Left cardiac atrium (tissue), 4 donors: Measurements from ENCODE around the gene GFOD2. TPM values are rescaled to one million over a fixed set of nuclear protein-coding genes. Genes with fewer than 3 reads are reported as not detected.

ENCODE experiments used
- ATAC-seq, 2 donors: fragments of 200-7000 bp; cut with Tn5 transposase; one replicate each; pipeline ENCODE4 v1.9.1; 2020; ENCODE audit warnings: mild to moderate bottlenecking in 2 of 2, moderate library complexity in 2 of 2
- DNase-seq: peaks from one replicate; pipeline ENCODE4 v3.0.0-alpha.2; 2020
- intact Hi-C, 2 donors: fragments of 100-400 bp; cut with DNase I; formaldehyde crosslinking; loops; one replicate each; pipeline versions ENCODE4 v1.14.1 to v1.15.1; 2022 to 2023
- total RNA-seq, 2 donors: library from RNA; stranded (reverse); fragmentation: NEBNext Ultra II Directional; extraction: Animal tissue kit (Norgen Biotek cat#: 25700); gene quantifications; one replicate each; pipeline ENCODE4 v1.2.1, GENCODE V29; 2021
- donor health status: DM: no; HTN: yes; CAD: no.
- donor health status: DM: no; HTN: yes; CAD: no; lungs with severe emphysema.
- donor health status: DM: yes; HTN: yes; CAD: no.
- donor health status: Dilated cardiomyopathy.

The GFOD2 gene
- total RNA-seq, 2 donors from 2014 or later, result 10.1 to 11.7 TPM

GRCh38 chr16:67653789-67654402 lies 65.2 kb downstream of the GFOD2 start:
- intact Hi-C loops, result no loop called here
- no peak for ATAC-seq
- DNase-seq, result no peak

GRCh38 chr16:67653128-67653788 lies 65.9 kb downstream of the GFOD2 start:
- intact Hi-C loops, result no loop called here
- DNase-seq, result no peak
- ATAC-seq, result peak in 1 of 2 donors; percentile 8

GRCh38 chr16:67652578-67653127 lies 66.5 kb downstream of the GFOD2 start:
- peak; percentile 12 to 38 for ATAC-seq
- intact Hi-C loops, result no loop called here

GRCh38 chr16:67651847-67652246 lies 67.3 kb downstream of the GFOD2 start:
- ATAC-seq (no peak), DNase-seq (no peak)
- intact Hi-C loops, result no loop called here

More at GRCh38 chr16:67652578-67653127, 66.5 kb downstream of the GFOD2 start:
- DNase-seq, result no peak

GRCh38 chr16:67651039-67651438 lies 68.1 kb downstream of the GFOD2 start:
- intact Hi-C loops, result no loop called here
- no peak for ATAC-seq

GRCh38 chr16:67650023-67650422 lies 69.1 kb downstream of the GFOD2 start:
- DNase-seq, result no peak
- intact Hi-C loops, result no loop called here
- no peak for ATAC-seq

More at GRCh38 chr16:67651039-67651438, 68.1 kb downstream of the GFOD2 start:
- no peak for DNase-seq

GRCh38 chr16:67649494-67649931 lies 69.6 kb downstream of the GFOD2 start:
- ATAC-seq (peak in 1 of 2 donors; percentile 63), DNase-seq (no peak)
- intact Hi-C loops, result no loop called here

- ATAC-seq (no peak), DNase-seq (no peak)
- intact Hi-C loops, result no loop called here
Observed at GRCh38 chr16:67648764-67649407, 70.2 kb downstream of the GFOD2 start.

GRCh38 chr16:67648088-67648763 lies 70.9 kb downstream of the GFOD2 start:
- DNase-seq (no peak), ATAC-seq (no peak)
- intact Hi-C loops, result no loop called here

- ATAC-seq (no peak), DNase-seq (no peak)
- intact Hi-C loops, result no loop called here
Observed at GRCh38 chr16:67647681-67648080, 71.4 kb downstream of the GFOD2 start.

GRCh38 chr16:67647111-67647651 lies 71.9 kb downstream of the GFOD2 start:
- DNase-seq, result no peak
- no peak for ATAC-seq
- intact Hi-C loops, result no loop called here

GRCh38 chr16:67645397-67646121 lies 73.6 kb downstream of the GFOD2 start:
- ATAC-seq (no peak), DNase-seq (no peak)

GRCh38 chr16:67644038-67644437 lies 75.1 kb downstream of the GFOD2 start:
- DNase-seq (no peak), ATAC-seq (no peak)
- intact Hi-C loops, result loop anchor here in 1 of 2 donors (5.0 kb wide), 2 partner anchors 82 to 122 kb away; partner anchors contain the start of gene CTCF

More at GRCh38 chr16:67645397-67646121, 73.6 kb downstream of the GFOD2 start:
- intact Hi-C loops, result no loop called here

- intact Hi-C loops, result loop anchor here in 1 of 2 donors (5.0 kb wide), 2 partner anchors 80 to 120 kb away; partner anchors contain the start of gene CTCF
- peak; percentile 73 for DNase-seq
- ATAC-seq, result peak; percentile 67 to 89
Observed at GRCh38 chr16:67641779-67642708, 77.1 kb downstream of the GFOD2 start.

GRCh38 chr16:67637625-67638024 lies 81.5 kb downstream of the GFOD2 start:
- DNase-seq (no peak), ATAC-seq (no peak)
- intact Hi-C loops, result no loop called here

- DNase-seq (no peak), ATAC-seq (no peak)
- intact Hi-C loops, result no loop called here
Observed at GRCh38 chr16:67636713-67637112, 82.4 kb downstream of the GFOD2 start.

GRCh38 chr16:67632415-67633172 lies 86.5 kb downstream of the GFOD2 start:
- peak in 1 of 2 donors; percentile 58 for ATAC-seq
- intact Hi-C loops, result no loop called here
- DNase-seq, result no peak
